Measurements from ENCODE around the gene L3MBTL4. TPM values are rescaled to one million over a fixed set of nuclear protein-coding genes. Genes with fewer than 3 reads are reported as not detected.

The L3MBTL4 gene
- total RNA-seq, 1 experiment from 2014 or later, result 0.87 TPM

DNA sequence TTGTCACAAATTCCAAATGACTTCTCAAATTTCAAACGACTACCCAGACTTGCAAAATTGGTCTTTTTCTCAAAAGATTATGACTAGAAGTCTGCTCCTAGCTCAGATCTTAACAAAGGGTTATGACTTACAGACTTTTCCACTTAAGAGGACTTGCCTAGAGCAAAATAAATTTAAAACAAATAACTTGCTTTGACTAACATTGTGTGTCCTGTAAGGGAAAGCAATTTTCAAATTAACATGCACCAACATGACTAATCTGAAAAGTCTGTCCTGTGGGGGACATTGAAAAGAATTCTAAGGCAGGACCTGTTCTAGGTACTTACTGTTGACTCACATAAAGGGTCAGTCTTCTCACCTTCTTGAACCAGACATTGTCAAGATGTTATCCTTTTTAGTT lies 465.9 kb downstream of the L3MBTL4 start:
- no peak for DNase-seq (ENCODE audit: low read depth, low spot score)
- no peak for ATAC-seq
- in situ Hi-C loops (cut with HindIII; ENCODE audit: low pct_unique_long_range_greater_than_20kb, low sequenced_read_pairs) (no loop called here), intact Hi-C loops (cut with micrococcal nuclease; ENCODE audit: unreplicated experiment) (no loop called here)
- Histone ChIP-seq H3K36me3 (ENCODE audit: control insufficient read depth, insufficient read depth, low read length) (no peaks in the 10 kb centered on the region), H3K27me3 (ENCODE audit: control insufficient read depth, insufficient read depth, low read length) (no peaks in the 10 kb centered on the region), H3K27ac (ENCODE audit: low read length) (no peak overlapping the region), H3K9me3 (ENCODE audit: control insufficient read depth, insufficient read depth, low read depth, low read length) (no peaks in the 10 kb centered on the region), H3K4me1 (ENCODE audit: control insufficient read depth, insufficient read depth, low read length) (no peaks in the 10 kb centered on the region), H3K4me3 (ENCODE audit: low read depth in 2 of 2, low read length in 2 of 2) (no peak overlapping the region)
- POLR2A ChIA-PET, result no interaction called here
- no peak for TF ChIP-seq POLR2AphosphoS5 (IDR thresholded peaks at IDR 0.05; ENCODE audit: low read depth, low read length)
- TF ChIP-seq, protein P1, sequence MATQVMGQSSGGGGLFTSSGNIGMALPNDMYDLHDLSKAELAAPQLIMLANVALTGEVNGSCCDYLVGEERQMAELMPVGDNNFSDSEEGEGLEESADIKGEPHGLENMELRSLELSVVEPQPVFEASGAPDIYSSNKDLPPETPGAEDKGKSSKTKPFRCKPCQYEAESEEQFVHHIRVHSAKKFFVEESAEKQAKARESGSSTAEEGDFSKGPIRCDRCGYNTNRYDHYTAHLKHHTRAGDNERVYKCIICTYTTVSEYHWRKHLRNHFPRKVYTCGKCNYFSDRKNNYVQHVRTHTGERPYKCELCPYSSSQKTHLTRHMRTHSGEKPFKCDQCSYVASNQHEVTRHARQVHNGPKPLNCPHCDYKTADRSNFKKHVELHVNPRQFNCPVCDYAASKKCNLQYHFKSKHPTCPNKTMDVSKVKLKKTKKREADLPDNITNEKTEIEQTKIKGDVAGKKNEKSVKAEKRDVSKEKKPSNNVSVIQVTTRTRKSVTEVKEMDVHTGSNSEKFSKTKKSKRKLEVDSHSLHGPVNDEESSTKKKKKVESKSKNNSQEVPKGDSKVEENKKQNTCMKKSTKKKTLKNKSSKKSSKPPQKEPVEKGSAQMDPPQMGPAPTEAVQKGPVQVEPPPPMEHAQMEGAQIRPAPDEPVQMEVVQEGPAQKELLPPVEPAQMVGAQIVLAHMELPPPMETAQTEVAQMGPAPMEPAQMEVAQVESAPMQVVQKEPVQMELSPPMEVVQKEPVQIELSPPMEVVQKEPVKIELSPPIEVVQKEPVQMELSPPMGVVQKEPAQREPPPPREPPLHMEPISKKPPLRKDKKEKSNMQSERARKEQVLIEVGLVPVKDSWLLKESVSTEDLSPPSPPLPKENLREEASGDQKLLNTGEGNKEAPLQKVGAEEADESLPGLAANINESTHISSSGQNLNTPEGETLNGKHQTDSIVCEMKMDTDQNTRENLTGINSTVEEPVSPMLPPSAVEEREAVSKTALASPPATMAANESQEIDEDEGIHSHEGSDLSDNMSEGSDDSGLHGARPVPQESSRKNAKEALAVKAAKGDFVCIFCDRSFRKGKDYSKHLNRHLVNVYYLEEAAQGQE (IDR thresholded peaks at IDR 0.05; ENCODE audit: insufficient read depth in 1 of 2, low read depth in 2 of 2, low read length in 1 of 2), result no peak
- no peak for TF ChIP-seq TCF7L2 (IDR thresholded peaks at IDR 0.05; ENCODE audit: low read depth, low read length)
- TF ChIP-seq SIN3A (IDR thresholded peaks at IDR 0.05; ENCODE audit: borderline replicate concordance, insufficient read depth, low read depth, low read length), result no peak
- TF ChIP-seq, protein P2, sequence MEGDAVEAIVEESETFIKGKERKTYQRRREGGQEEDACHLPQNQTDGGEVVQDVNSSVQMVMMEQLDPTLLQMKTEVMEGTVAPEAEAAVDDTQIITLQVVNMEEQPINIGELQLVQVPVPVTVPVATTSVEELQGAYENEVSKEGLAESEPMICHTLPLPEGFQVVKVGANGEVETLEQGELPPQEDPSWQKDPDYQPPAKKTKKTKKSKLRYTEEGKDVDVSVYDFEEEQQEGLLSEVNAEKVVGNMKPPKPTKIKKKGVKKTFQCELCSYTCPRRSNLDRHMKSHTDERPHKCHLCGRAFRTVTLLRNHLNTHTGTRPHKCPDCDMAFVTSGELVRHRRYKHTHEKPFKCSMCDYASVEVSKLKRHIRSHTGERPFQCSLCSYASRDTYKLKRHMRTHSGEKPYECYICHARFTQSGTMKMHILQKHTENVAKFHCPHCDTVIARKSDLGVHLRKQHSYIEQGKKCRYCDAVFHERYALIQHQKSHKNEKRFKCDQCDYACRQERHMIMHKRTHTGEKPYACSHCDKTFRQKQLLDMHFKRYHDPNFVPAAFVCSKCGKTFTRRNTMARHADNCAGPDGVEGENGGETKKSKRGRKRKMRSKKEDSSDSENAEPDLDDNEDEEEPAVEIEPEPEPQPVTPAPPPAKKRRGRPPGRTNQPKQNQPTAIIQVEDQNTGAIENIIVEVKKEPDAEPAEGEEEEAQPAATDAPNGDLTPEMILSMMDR (IDR thresholded peaks at IDR 0.05), result no peak
- CTCF ChIA-PET, result no interaction called here
- BruUV-seq (replicated peaks), result no TSS peak

DNA sequence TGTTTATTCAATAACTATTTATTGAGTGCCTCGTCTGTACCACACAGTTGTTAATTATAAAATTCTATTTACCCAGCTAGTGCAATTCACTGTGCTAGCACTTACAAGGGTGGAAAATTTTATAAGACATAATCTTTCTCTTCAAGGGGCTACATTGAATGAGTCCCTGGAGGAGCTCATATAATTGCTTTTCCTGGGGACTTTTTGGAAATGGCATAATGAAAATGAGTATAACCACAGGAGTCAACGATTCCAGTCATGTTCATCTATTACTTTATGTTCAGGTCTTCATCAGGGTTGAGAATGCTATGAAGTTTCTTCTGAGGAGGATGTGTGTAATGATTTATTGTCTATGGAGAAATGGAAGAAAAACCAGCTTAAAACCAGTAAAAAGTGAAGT lies 466.5 kb downstream of the L3MBTL4 start:
- ATAC-seq, result no peak
- POLR2A ChIA-PET, result no interaction called here
- no peaks in the 10 kb centered on the region for H3K9me3 ChIP-seq (ENCODE audit: control insufficient read depth, insufficient read depth, low read depth, low read length)
- H3K27ac ChIP-seq (ENCODE audit: low read length), result no peak overlapping the region
- CTCF ChIA-PET, result no interaction called here
- no peak overlapping the region for H3K4me3 ChIP-seq (ENCODE audit: low read depth in 2 of 2, low read length in 2 of 2)
- in situ Hi-C loops (cut with HindIII; ENCODE audit: low pct_unique_long_range_greater_than_20kb, low sequenced_read_pairs) (no loop called here), intact Hi-C loops (cut with micrococcal nuclease; ENCODE audit: unreplicated experiment) (no loop called here)
- no peaks in the 10 kb centered on the region for H3K36me3 ChIP-seq (ENCODE audit: control insufficient read depth, insufficient read depth, low read length)
- no peak for DNase-seq (ENCODE audit: low read depth, low spot score)
- BruUV-seq (replicated peaks), result no TSS peak
- no peaks in the 10 kb centered on the region; the same call in 1 of the 2 replicates for H3K27me3 ChIP-seq (ENCODE audit: control insufficient read depth, insufficient read depth, low read length)
- no peaks in the 10 kb centered on the region for H3K4me1 ChIP-seq (ENCODE audit: control insufficient read depth, insufficient read depth, low read length)
- no peak for TF ChIP-seq POLR2AphosphoS5 (IDR thresholded peaks at IDR 0.05; ENCODE audit: low read depth, low read length)
- TF ChIP-seq SIN3A (IDR thresholded peaks at IDR 0.05; ENCODE audit: borderline replicate concordance, insufficient read depth, low read depth, low read length), result no peak
- TF ChIP-seq, protein P2 (IDR thresholded peaks at IDR 0.05), result no peak
- TF ChIP-seq TCF7L2 (IDR thresholded peaks at IDR 0.05; ENCODE audit: low read depth, low read length), result no peak
- TF ChIP-seq, protein P1 (IDR thresholded peaks at IDR 0.05; ENCODE audit: insufficient read depth in 1 of 2, low read depth in 2 of 2, low read length in 1 of 2), result no peak

Measured in Panc1 (cell line).